ENCODE measurements around the gene FANCC. TPM values are rescaled to one million over a fixed set of nuclear protein-coding genes. Genes with fewer than 3 reads are reported as not detected.

The FANCC gene
- total RNA-seq, 1 experiment from 2014 or later: 23.6 TPM

DNA sequence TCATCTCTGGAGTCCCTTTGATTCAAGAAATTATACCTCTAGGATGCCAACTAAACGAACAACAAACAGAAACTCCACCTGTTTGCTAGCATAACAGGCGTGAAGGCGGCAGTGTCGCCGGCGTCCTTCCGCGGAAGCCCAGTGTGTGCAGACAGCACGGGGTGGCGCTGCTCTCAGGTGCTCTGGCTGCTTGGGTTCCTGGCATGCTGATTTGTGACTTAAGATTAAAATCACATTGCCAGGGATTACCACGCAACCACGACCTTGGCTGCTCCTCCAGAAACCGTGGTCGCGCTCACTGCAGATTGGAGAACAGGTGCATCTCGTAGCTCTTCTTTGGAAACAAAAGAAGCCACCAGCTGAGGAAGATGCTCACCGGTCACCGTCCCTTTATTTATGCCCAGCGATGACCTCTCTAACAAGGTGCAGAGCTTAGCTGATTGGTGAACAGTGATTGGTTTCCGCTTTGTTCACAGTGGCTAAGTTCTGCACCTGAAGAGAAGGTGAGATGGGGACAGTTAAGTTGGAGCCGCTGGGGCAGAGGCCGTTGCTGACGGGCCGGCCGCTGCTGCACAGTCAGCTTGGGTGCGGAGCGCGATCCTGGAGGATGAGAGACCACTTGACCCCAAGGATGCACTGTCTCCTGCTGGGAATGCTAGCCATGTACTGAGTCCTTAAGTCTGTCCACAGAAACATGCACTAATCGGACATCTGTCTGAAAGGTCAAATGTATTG lies 232.3 kb downstream of the FANCC start:
- in situ Hi-C loops (cut with HindIII; ENCODE audit: low sequenced_read_pairs): no loop called here
- DNase-seq (ENCODE audit: low spot score): peak; percentile 59

DNA sequence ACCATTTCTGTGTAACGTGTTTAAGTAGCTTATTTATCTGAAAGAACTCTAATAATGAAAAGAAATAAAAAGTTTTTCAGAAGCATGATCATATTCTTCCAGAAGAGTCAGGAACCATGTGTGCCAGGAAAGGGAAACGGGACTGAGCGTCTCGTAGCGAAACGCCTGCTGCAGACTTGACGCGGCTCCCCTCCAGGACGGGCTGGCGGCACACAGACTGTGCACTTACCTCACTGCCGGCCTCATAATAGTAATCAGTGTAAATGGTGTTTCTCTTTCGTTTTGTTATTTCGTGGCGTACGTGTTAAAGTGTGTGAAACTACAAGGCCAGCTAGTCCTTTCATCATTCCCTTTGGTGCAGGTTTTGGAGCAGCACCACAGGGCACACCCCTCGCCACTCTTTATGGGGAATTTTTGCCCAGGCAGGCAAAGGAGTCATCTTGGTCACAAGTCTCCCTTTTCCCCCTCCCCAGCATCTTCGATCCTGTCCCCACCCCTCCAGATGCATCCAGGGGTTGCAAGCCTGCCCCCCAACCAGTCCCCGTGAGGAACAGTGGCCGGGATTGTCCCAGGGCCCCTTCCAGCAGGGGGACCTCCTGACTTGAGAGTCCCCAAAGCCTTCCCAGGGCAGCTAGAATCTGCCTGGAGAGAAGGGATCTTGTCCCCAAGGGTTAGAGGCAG lies 233.1 kb downstream of the FANCC start:
- in situ Hi-C loops (cut with HindIII; ENCODE audit: low sequenced_read_pairs): no loop called here
- no peak for DNase-seq (ENCODE audit: low spot score)

DNA sequence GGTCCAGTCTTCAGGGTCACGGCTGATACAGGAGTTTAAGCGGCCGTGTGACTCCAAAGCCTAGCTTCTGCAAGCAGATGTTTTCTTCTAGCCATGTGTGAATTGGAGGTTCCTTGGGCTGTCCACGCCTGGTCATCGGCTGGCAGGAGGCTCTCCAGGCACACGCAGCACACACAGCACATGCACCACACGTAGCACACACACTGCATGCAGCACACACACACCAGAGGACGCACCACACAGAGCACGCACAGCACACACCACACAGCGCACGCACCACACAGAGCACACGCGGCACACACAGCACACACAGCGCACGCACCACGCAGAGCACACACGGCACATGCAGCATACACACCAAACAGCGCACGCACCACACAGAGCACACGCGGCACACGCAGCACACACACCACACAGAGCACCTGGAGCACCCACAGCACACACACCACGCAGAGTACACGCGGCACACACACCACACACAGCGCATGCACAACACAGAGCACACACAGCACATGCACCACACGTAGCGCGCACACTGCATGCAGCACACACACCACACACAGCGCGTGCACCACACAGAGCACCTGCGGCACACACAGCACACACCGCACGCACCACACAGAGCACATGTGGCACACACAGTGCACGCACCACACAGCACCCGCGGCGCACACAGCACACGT lies 234.3 kb downstream of the FANCC start:
- in situ Hi-C loops (cut with HindIII; ENCODE audit: low sequenced_read_pairs): no loop called here
- DNase-seq (ENCODE audit: low spot score): no peak

DNA sequence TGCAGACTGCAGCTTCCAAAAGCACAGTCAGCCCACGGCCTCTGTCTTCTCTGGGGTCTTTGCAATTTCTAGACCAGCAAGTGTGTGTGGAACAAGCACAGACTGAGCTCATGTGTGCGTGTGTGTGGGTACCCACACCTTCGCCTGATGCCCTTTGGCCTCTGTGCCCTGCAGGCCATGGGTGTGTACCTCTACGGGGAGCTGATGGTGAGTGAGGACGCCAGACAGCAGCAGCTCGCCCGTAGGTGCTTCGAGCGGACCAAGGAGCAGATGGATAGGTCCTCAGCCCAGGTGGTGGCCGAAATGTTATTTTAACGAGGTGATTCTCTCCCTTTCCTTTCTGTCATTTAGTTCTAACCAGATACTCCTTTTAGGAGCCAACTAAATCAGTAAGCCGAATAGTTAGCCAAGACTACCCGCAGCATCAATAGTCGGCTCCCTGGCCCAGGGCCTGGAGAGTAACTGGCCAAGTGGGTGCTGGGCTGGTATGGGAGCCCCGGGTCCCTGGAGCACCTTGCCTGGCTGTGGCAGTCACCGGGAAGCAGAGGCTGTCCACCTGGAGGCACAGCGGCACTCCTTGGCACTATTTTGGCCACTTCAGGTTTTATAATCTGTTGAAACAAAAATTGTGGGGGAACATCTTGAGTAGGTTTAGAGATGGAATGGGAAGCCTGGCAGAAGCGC lies 235.0 kb downstream of the FANCC start:
- DNase-seq (ENCODE audit: low spot score): peak; percentile 71
- in situ Hi-C loops (cut with HindIII; ENCODE audit: low sequenced_read_pairs): no loop called here

DNA sequence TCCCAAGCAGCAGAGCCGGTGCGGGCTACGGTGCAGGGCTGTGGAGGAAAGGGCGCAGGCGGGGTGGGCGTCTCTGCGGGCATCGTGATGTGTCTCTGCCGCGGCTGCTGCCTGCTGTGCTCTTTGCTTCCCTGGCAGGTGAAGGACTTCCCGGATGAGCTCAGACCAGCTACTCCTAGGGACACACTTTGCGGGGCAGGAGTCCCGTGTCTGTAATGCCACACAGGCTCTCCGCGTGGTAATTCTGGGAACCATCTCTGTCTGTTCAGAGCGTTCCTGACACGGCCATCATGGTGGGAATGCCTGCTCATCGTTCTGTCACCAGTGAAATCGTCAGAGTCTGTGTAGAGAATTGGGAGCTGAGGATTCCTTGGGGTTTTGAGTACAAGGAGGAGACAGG lies 235.5 kb downstream of the FANCC start:
- DNase-seq (ENCODE audit: low spot score): peak; percentile 35
- in situ Hi-C loops (cut with HindIII; ENCODE audit: low sequenced_read_pairs): no loop called here

DNA sequence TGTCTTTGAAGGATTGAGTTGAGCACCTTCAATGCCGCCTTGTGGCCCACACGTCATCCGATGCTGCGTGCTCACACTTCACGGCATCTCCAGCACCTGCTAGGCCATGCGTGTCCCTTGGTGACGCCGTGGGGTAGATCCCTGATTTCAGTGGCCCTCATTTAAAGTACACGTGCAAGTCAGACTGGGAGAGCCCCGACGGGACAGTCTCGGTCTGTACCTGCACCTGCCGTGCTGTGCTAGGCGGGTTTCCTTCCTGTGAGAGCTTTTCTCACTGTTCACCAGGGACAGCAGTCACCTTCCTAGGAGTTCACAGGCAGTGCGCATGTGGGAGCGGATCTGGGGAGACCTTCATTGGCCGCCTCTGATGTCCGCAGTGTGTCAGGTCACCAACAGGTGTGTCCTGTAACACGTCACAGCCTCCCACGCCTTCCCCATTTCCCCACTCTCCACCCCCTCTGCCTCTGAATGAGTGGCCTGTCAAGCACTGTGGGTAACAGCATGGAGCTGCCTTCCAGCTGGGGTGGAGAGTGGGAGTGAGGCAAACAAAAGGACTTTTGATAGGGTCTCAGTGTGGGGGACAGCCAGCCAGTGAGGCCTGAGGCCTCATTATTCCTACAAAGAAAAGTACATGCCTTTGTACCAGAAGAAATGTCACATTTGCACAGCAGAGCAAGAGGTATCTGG lies 236.4 kb downstream of the FANCC start:
- in situ Hi-C loops (cut with HindIII; ENCODE audit: low sequenced_read_pairs): no loop called here
- DNase-seq (ENCODE audit: low spot score): no peak

GRCh38 chr9:95079461-95079860 lies 238.0 kb downstream of the FANCC start:
- in situ Hi-C loops (cut with HindIII; ENCODE audit: low sequenced_read_pairs): no loop called here
- no peak for DNase-seq (ENCODE audit: low spot score)

DNA sequence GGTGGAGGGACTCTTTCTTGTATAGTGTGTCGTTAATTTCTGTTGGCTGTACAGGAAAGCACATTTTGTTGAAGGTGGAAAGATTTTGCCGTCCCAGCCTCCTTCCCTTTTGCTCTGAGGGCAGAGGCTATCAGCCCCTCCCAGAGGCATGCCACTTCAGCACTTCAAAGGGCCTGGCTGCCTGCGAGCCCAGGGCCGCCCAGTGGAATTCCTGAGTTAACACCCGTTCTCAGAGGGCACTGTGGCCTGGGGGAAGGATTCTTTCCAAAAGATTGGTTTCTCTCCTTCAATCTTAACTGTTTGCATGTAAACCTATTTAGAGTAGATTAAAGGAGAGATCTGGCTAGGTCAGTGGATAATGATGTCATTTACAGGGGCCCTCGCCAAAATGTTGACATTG lies 238.6 kb downstream of the FANCC start:
- DNase-seq (ENCODE audit: low spot score): no peak
- in situ Hi-C loops (cut with HindIII; ENCODE audit: low sequenced_read_pairs): no loop called here

DNA sequence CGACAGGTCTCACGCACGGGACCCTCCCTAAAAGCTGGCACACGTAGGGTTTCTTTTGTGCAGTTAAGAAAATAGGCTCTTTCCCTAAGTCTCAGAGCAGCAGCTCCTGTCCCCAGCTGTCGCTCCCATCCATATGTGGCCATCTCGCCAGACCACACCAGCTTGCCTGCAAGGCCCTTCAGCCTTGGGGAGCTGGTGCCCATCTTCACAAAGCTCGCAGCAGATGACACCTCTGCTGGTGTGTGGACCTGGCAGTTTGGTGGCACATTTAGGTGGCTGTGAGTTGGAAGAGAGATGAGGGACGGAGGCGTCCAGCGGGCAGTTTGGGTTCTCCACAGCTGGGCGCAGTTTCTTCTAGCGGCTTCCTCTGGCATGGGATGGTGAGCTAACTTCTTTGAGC lies 239.0 kb downstream of the FANCC start:
- in situ Hi-C loops (cut with HindIII; ENCODE audit: low sequenced_read_pairs): no loop called here
- no peak for DNase-seq (ENCODE audit: low spot score)

DNA sequence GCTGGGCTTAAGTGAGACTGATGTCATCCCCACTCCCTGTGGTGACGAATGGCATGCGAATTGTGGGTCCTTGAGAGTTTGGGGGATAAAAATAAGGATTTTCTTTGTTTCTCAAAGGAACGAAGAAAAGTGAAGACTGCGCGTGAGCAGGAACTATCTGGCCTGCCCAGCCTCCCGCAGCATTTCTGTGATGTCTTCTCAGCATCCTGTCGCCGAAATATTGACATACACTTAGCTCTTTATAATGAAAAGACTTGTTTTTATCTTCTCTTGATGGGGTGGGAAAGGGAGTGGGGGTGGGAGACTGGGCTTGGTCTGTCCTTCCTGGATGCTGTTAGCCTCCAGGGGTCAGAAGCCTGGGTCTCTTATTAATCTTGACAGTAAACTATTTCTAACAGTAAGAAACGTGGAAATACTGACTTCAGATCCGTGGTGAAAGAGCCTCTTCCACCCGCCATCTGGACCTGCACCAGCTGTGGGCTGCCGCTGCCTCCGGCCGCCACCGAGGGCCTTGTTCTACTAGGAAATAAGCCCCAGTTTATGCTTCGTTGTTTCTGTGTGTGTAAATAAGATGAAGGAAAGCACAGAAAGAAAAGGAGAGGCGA lies 239.6 kb downstream of the FANCC start:
- no peak for DNase-seq (ENCODE audit: low spot score)
- in situ Hi-C loops (cut with HindIII; ENCODE audit: low sequenced_read_pairs): no loop called here

DNA sequence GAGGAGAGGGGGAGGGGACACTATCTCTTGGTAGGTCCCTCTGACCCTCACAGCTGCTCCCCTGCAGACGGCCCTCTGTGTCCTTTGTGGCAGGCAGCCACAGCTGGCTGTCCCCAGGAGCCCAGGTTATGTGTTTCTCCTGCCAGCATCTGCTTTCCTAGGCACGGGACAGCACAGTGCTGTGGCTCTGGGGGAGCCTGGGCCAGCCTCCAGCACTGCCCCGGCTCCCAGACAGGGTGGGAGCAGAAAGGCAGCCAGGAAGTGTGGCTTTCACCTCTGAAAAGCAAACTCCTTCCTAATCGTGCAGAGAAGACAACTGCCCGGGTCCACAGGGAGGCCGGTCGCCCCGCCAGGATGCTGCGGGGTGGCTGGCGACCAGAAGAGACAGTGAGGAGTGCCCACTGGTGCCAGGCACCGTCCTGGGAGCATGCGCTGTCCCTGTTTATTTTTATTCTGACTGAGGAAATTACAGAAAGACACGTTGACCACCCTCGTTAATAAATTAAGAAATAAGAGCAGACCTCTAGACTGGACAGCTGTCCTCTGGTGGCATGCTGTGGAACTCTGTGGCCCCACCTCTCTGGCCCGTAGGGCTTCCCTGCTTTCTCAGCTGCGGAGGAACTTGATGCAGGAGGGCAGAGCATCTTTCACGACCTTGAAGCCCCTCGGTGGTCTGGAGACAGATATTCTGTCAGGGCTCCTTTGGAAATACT lies 240.3 kb downstream of the FANCC start:
- in situ Hi-C loops (cut with HindIII; ENCODE audit: low sequenced_read_pairs): no loop called here
- peak; percentile 53 for DNase-seq (ENCODE audit: low spot score)

GRCh38 chr9:95076696-95077052 lies 240.8 kb downstream of the FANCC start:
- in situ Hi-C loops (cut with HindIII; ENCODE audit: low sequenced_read_pairs): no loop called here
- DNase-seq (ENCODE audit: low spot score): no peak

DNA sequence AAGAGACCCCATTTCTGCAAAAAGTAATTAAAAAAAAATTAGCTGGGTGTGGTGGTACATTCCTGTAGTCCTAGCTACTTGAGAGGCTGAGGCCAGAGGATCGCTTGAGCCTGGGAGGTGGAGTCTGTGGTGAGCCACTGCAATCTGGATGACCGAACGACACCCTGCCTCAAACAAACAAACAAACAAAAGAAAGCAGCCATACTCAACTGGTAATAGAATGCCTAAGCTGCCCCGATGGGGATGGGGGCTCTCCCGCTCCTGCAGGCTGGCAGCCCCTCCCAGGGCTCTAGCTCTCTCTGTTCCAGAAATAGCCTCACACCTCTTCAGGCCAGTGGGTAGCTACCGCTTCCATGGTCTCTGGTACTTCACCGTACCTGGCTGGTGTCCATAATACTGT lies 241.8 kb downstream of the FANCC start:
- in situ Hi-C loops (cut with HindIII; ENCODE audit: low sequenced_read_pairs): no loop called here
- DNase-seq (ENCODE audit: low spot score): no peak

GRCh38 chr9:95074632-95075031 lies 242.9 kb downstream of the FANCC start:
- in situ Hi-C loops (cut with HindIII; ENCODE audit: low sequenced_read_pairs): no loop called here

DNA sequence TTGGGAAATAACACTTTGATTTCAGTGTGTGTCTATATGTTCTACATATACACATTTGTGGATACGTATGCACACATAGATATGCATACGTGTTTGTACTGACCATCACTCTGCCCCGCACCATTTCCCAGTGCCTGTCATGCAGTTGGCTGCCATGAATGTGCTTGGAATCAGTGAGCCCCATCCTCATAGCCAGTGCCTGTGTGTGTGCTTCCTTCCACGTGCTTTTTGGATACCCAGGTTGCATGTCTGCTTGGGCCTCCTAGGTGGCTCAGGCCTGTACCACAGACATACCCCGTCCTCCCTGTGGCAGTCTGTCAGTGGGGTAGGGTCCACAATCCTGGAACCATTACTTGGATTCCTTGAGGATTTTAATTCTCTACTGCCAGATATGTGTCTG lies 243.6 kb downstream of the FANCC start:
- no peak for DNase-seq (ENCODE audit: low spot score)
- in situ Hi-C loops (cut with HindIII; ENCODE audit: low sequenced_read_pairs): no loop called here

More at GRCh38 chr9:95074632-95075031, 242.9 kb downstream of the FANCC start:
- DNase-seq (ENCODE audit: low spot score): no peak

- in situ Hi-C loops (cut with HindIII; ENCODE audit: low sequenced_read_pairs): no loop called here
- no peak for DNase-seq (ENCODE audit: low spot score)
Measured at GRCh38 chr9:95073042-95073607, 244.4 kb downstream of the FANCC start.

DNA sequence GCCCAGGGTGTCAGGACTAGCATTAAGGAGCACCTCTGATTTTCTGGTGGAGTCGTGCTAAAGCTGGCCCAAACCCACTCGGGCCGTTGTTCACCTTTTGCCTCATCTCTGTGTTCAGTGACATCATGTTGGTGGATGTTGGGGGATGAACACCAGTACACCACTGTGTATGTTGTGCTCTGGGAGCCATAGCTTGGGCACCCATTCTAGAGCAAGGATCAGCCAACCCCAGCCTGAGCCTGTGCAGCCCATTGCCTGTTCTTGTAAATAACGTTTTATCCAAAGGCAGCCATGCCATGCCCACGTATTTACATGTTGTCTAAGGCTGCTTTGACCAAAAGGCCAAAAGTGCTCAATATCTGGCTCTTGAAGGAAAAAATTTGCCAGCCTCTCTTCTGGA lies 245.6 kb downstream of the FANCC start:
- in situ Hi-C loops (cut with HindIII; ENCODE audit: low sequenced_read_pairs): no loop called here
- DNase-seq (ENCODE audit: low spot score): no peak

- in situ Hi-C loops (cut with HindIII; ENCODE audit: low sequenced_read_pairs): no loop called here
- DNase-seq (ENCODE audit: low spot score): no peak
Measured at GRCh38 chr9:95071450-95071849, 246.1 kb downstream of the FANCC start.

Data from G401 (cell line).